GM18868 (cell line): Measurements from ENCODE around the gene AMPH.
A peak's percentile ranks its signal among the peaks of the same experiment; 100 is the strongest.

ENCODE experiments used
- ATAC-seq: cut with Tn5 transposase; IDR thresholded peaks from one replicate; pipeline ENCODE4 v1.9.1; 2021; ENCODE audit warnings: mild to moderate bottlenecking, moderate library complexity; ENCODE audit not compliant: unreplicated experiment

Gene AMPH

GRCh38 chr7:38630720-38631673 lies at the start of gene AMPH:
Gene AMPH (minus strand): TSS chr7:38631373. CDS start chr7:38631351, 22 bp downstream.
- ATAC-seq = no peak

GRCh38 chr7:38679419-38679818 lies 48.2 kb upstream of the AMPH start:
- no peak for ATAC-seq

DNA sequence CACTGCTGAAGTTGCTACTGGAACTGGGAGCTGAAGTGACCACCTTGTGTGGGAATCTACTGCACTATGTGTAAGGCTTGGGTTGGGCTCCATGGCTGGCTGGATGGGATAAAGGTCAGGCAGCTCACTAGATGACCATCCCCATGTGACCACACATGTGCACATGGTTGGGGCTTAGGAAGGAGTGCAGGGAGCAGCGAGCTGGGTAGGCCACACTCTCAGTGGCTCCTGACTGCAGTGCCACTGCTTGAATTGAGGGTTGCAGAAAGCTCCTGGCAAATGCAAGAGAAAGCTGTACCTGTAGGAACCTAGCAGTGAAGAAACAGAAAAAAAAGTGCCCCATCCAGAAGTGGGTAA lies 47.5 kb upstream of the AMPH start:
- no peak for ATAC-seq

- ATAC-seq = no peak
These were observed 47.0 kb upstream of the AMPH start for GRCh38 chr7:38677981-38678697.

DNA sequence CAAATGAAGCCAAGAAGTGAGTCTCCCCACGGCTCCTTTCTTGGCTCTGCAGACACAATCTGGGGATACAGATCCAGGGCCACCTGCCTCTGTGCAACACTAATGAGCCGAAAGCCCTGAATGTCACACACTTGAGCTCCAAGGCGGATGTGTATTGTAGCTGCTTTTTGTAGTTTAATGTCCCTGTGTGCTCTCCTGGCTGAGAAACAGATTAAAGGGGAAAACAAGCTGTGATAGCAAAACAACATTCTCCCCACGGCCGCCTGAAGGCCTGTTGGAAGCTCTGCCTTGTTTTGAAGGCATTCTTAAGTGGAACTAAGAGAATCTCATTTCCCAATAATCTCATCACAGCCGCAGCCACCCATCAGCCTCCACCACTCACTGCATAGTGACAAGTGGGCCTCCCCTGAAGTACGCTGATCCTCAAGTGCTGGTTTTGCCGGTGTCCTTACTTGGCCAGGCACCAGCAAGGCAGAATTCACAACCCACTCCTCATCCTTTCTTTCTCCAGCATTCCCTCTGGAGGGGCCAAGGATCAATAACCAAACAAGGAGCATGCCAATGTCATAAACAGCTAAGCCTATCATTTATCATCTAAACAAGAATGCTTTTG lies 44.4 kb upstream of the AMPH start:
- no peak for ATAC-seq

DNA sequence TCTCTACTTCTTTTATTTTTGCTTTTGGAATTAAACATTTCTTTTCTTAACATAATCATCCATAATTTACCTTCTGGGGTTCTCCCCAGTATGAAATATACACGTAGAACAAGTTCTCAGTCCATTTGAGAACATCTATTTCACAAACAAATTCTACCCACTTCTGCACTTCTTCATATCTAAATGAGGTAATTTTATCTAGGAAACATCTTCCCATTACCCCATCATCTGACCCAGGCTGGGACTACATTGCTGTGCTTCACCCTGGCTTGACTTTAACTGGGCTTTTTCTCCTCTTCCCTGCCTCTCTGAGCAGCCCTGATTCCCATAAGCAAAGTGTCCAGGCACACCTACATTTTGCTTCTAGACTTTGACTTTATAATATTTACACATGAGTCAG lies 43.3 kb upstream of the AMPH start:
- ATAC-seq = no peak

DNA sequence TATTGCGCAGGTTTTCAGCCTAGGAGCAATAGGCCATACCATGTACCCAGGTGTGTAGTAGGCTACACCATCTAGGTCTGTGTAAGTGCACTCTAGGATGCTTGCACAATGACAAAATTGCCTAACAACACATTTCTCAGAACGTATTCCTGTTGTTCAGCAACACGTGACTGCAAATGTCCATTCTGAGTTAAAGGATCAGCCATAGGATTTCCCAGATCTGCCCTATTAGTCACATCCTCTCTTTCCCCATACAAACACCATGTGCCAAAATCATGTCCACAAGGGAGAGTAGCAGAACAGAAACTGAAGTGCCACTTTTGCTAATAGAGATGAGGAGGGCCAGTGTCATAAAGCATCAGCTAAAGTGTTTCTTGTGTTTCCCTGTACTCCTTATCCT lies 42.6 kb upstream of the AMPH start:
- no peak for ATAC-seq

DNA sequence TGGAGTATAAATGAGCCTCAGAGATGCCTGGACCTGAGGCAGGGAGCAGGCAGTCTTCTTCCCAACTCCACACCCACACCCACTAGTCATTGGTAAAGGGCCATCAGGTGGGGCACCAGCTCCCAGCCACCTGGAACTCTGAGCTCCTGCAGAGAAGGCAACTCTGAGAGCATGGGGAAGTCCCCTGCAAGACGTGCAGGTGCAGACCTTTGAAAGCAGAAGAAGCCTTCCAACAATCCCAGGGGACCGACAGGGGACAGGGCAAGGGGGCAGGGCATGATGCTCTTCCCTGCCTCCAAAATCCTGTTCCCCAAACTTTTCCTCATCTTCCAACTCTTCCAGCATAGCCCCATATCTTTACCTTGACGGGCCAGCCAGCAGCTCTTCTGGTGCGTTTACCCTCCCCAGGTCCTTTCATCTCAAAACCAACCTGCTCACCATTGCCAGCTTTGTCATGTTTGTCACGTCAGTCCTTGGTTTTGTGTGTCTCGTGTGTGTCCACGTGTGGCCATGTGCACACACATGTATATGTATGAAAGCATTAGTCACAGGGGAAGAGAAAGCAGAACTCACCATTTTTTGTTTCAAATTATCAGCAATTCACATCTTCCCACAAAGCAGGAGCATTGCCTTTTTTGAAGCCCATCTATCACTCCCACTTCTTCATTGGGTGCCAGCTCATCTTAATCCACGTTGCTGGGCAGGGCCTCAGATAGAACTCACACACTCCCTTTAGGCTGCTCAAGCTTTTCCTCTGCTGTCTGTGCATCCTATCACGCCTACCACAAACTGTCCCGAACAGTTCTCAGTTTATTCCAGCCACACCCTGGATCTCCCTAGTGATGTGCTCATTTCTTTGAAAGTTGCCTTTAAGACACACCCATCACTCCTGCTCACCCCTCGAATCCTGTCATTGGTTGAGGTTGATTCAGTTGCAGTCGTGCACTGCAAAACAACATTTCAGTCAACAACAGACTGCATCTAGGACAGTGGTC lies 41.0 kb upstream of the AMPH start:
- ATAC-seq = peak; percentile 74

DNA sequence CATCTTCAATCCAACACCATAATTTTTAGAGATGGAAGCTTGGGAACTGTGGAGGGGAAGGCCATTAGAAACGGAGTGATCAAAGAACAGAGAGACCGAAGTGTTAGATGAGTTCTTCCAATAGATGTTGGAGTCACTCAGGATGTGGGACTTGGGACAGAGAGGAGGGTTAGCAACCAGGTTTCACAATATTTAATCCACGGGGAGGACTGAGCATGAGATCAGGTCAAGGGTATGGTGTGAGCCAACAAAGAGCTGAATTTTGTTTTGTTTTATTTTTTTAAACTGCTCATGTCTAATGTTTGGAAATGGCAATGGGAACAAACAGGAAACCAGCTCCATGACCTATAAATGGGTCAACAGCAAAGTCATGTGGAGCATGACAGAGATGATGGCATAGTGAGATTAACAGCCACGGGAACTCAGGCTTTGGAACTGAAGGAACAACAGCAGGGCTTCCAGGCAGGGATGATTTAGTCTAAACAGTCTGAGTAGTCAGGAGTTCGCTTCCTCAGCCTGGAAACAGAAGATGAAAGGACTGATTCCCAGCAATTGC lies 38.9 kb upstream of the AMPH start:
- ATAC-seq = no peak

- no peak for ATAC-seq
These were observed 33.8 kb upstream of the AMPH start for GRCh38 chr7:38664972-38665371.

DNA sequence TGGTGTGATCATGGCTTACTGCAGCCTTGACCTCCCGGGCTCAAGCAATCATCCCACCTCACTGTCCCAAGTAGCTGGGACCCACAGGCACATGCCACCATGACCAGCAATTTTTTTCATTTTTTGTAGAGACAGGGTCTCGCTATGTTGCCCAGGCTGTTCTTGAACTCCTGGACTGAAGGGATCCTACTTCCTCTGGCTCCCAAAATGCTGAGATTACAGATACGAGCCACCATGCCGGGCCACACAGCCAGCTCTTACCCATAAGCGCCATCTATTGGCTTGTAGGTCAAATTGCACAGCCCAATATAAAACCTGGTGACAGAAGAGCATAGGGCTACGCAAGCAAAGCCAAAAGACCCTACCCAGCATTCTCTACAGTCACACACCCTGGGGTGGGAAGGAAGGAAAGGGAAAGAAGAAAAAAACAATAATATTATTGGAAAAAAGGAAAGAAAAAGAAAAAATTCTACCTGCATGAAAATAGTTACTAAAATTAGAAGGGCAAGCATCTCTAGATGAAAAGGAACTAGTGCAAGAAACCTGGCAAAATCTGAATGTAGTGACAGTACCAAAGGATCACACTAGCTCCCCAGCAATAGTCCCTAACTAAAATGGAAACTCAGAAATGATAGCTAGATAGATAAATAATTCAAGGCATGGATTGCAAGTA lies 29.4 kb upstream of the AMPH start:
- ATAC-seq = peak; percentile 97

- no peak for ATAC-seq
These were observed 28.8 kb upstream of the AMPH start for GRCh38 chr7:38659931-38660330.

DNA sequence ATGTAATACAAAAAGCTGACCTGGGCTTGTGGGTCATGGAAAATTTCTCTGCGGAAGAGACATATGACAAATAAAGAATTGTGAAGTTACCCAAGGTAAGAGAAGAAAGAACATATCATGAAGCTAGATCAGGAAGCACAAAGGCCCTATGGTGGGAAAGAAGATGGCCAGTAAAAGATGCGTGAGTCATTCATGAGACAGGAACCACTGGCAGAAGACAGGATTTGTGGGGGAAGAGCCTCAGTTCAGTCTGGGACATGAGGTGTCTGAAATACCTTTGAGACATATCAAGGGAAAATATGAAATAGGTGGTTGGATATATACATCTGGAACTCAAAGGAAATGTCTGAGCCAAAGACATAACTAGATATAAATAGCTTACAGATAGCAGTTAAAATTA lies 27.7 kb upstream of the AMPH start:
- ATAC-seq = no peak

GRCh38 chr7:38656968-38657367 lies 25.8 kb upstream of the AMPH start:
- no peak for ATAC-seq

- no peak for ATAC-seq
These were observed 24.9 kb upstream of the AMPH start for GRCh38 chr7:38655833-38656774.

DNA sequence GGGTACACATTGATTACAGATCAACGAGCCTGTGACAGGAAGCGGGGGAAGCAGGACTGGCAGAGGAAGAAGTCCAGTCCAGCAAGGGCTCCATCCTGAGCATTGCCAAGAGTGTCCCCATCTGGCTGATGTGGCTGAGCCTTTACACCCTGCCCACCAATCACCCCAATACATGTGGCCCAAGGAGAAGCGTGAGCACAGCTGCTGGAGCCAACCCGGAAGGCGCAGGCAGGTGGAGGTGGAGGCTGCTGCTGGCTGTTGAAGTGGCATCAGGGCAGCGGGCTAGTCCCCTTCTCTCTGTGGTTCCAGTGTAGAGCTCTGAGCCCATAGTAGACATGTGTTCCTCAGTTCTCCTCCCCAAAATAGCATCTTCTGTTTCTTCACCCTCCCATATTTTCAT lies 6.8 kb upstream of the AMPH start:
- no peak for ATAC-seq

GRCh38 chr7:38632411-38632810 lies 1.2 kb upstream of the AMPH start:
- no peak for ATAC-seq

DNA sequence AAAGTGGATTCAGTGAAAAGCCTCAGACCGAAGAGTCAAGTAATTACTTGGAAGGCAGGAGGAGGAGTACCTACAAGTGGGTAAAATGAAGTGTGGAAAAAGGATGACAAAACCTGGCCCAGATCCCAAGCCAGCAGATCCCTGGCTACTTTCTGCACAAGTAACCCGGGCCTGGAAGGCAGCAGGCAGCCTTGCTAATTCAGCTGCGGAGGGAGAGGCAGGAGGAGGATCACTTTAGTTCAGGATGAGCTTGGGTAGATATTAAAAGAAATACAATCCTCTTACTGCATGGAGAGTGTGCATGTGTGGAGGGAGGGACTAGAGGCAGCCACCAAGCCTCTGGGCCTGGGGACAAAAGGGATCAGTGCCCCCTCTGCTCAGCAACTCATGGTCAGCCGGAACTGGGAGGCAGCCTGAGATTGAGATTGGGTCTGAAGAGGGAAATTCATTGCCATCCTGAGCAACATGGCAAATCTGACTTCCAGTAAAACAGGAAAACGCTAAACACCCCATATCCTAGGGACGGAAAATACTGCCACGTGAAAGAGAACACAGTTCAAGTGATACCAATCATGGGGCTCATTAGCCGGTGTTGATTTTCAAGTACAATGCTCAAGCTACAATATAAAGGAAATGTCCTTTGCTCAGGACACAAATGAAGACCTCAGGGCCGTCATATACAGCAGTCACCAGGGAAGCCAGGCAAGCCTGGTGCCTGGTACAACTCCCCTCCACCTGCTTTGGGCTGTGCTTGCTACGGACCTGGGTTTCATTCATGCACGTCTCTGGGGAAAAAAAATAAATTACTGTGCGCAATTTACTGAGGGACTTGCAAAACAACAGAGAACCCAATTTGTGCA lies 1.3 kb downstream of the AMPH start:
- no peak for ATAC-seq
